Measurements from ENCODE around the gene RPL12.

The RPL12 gene

GRCh38 chr9:127402401-127403090, 48.7 kb downstream of the RPL12 start:
- no peak for DNase-seq

GRCh38 chr9:127399736-127400269, 51.4 kb downstream of the RPL12 start:
- no peak for DNase-seq

GRCh38 chr9:127398715-127399400, 52.3 kb downstream of the RPL12 start:
- DNase-seq: peak in 1 of 2 experiments; percentile 24

GRCh38 chr9:127398275-127398647, 52.9 kb downstream of the RPL12 start:
- no peak for DNase-seq

All from NCI-H524 (cell line).